HEK293 (cell line): Measurements from ENCODE around the gene BDH1.

Experiments
- GLIS2 ChIP-seq: fragments of 450-650 bp; formaldehyde crosslinking; IDR thresholded peaks from 2 replicates; pipeline ENCODE4 v1.5.1; 2016; ENCODE audit warnings: missing biosample characterization, missing genetic modification characterization
- KLF10 ChIP-seq: fragments of 450-650 bp; IDR thresholded peaks from 2 replicates; pipeline ENCODE4 v1.5.1; 2018; ENCODE audit warnings: missing biosample characterization, mild to moderate bottlenecking, missing genetic modification characterization
- RBAK ChIP-seq: fragments of 450-650 bp; formaldehyde crosslinking; IDR thresholded peaks from 2 replicates; pipeline ENCODE4 v1.5.1; 2016; ENCODE audit warnings: missing biosample characterization, missing genetic modification characterization
- SP2 ChIP-seq: fragments of 450-650 bp; formaldehyde crosslinking; IDR thresholded peaks from 2 replicates; pipeline ENCODE4 v1.5.1; 2016; ENCODE audit warnings: missing biosample characterization, missing genetic modification characterization
- ZNF114 ChIP-seq: fragments of 450-650 bp; formaldehyde crosslinking; IDR thresholded peaks from 2 replicates; pipeline ENCODE4 v1.5.0; 2017; ENCODE audit warnings: missing biosample characterization, missing genetic modification characterization
- ZNF121 ChIP-seq: fragments of 450-650 bp; formaldehyde crosslinking; IDR thresholded peaks from 2 replicates; pipeline ENCODE4 v1.5.1; 2016; ENCODE audit warnings: missing biosample characterization, missing genetic modification characterization
- ZNF302 ChIP-seq: fragments of 450-650 bp; formaldehyde crosslinking; IDR thresholded peaks from 2 replicates; pipeline ENCODE4 v1.5.1; 2016; ENCODE audit warnings: missing biosample characterization, missing genetic modification characterization, low read depth
- ZNF404 ChIP-seq: fragments of 450-650 bp; formaldehyde crosslinking; IDR thresholded peaks from 2 replicates; pipeline ENCODE4 v1.5.1; 2017; ENCODE audit warnings: missing biosample characterization, missing genetic modification characterization
- TF ChIP-seq, protein P1 (sequence below): fragments of 450-650 bp; formaldehyde crosslinking; IDR thresholded peaks from 2 replicates; pipeline ENCODE4 v1.5.1; 2016; ENCODE audit warnings: missing biosample characterization, missing genetic modification characterization
- TF ChIP-seq, protein P2 (sequence below): fragments of 450-650 bp; formaldehyde crosslinking; IDR thresholded peaks from 2 replicates; pipeline ENCODE4 v1.5.1; 2016; ENCODE audit warnings: missing biosample characterization, missing genetic modification characterization
- TF ChIP-seq, protein P3 (sequence below): fragments of 450-650 bp; formaldehyde crosslinking; IDR thresholded peaks from 2 replicates; pipeline ENCODE4 v1.5.1; 2016; ENCODE audit warnings: missing biosample characterization, missing genetic modification characterization
- TF ChIP-seq, protein P4 (sequence below): fragments of 450-650 bp; formaldehyde crosslinking; IDR thresholded peaks from 2 replicates; pipeline ENCODE4 v1.5.1; 2016; ENCODE audit warnings: missing biosample characterization, missing genetic modification characterization
- TF ChIP-seq, protein P5 (sequence below): fragments of 450-650 bp; formaldehyde crosslinking; IDR thresholded peaks from 2 replicates; pipeline ENCODE4 v1.5.1; 2017; ENCODE audit warnings: missing biosample characterization, missing genetic modification characterization
- TF ChIP-seq, protein P6 (sequence below): sonication (generic); formaldehyde crosslinking; IDR thresholded peaks from 2 replicates; pipeline ENCODE4 v1.8.1; 2022; ENCODE audit warnings: mild to moderate bottlenecking, moderate library complexity, missing genetic modification reagents

DNA sequence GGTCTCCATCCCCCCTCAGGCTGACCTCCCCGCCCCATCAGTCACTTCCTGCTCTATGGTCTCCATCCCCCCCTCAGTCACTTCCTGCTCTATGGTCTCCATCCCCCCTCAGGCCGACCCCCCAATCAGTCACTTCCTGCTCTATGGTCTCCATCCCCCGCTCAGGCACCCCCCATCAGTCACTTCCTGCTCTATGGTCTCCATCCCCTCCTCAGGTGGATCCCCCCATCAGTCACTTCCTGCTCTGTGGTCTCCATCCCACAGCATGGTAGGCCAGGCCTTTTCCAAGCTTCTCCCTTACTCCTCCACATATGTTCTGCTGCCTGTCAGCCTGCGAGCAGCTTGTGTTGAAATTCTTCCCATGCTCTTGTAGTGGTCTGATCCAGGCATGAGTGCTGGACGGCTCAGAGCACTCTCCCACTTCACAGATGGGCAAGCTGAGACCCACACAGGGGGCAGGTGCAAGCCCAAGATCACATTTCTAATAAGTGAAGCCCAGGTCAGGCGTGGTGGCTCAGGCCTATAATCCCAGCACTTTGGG lies 36.8 kb downstream of the BDH1 start:
- TF ChIP-seq KLF10 (tag by site-specific recombination) (no peak), ZNF302 (no peak), ZNF114 (tag by site-specific recombination) (no peak), ZNF404 (tag by site-specific recombination) (no peak), SP2 (tag by site-specific recombination) (no peak), RBAK (no peak), ZNF121 (tag by site-specific recombination) (no peak), GLIS2 (tag by site-specific recombination) (no peak)
- TF ChIP-seq, protein P1, sequence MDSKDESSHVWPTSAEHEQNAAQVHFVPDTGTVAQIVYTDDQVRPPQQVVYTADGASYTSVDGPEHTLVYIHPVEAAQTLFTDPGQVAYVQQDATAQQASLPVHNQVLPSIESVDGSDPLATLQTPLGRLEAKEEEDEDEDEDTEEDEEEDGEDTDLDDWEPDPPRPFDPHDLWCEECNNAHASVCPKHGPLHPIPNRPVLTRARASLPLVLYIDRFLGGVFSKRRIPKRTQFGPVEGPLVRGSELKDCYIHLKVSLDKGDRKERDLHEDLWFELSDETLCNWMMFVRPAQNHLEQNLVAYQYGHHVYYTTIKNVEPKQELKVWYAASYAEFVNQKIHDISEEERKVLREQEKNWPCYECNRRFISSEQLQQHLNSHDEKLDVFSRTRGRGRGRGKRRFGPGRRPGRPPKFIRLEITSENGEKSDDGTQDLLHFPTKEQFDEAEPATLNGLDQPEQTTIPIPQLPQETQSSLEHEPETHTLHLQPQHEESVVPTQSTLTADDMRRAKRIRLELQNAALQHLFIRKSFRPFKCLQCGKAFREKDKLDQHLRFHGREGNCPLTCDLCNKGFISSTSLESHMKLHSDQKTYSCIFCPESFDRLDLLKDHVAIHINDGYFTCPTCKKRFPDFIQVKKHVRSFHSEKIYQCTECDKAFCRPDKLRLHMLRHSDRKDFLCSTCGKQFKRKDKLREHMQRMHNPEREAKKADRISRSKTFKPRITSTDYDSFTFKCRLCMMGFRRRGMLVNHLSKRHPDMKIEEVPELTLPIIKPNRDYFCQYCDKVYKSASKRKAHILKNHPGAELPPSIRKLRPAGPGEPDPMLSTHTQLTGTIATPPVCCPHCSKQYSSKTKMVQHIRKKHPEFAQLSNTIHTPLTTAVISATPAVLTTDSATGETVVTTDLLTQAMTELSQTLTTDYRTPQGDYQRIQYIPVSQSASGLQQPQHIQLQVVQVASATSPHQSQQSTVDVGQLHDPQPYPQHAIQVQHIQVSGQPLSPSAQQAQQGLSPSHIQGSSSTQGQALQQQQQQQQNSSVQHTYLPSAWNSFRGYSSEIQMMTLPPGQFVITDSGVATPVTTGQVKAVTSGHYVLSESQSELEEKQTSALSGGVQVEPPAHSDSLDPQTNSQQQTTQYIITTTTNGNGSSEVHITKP = no peak
- TF ChIP-seq, protein P2, sequence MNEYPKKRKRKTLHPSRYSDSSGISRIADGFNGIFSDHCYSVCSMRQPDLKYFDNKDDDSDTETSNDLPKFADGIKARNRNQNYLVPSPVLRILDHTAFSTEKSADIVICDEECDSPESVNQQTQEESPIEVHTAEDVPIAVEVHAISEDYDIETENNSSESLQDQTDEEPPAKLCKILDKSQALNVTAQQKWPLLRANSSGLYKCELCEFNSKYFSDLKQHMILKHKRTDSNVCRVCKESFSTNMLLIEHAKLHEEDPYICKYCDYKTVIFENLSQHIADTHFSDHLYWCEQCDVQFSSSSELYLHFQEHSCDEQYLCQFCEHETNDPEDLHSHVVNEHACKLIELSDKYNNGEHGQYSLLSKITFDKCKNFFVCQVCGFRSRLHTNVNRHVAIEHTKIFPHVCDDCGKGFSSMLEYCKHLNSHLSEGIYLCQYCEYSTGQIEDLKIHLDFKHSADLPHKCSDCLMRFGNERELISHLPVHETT = no peak
- TF ChIP-seq, protein P3, sequence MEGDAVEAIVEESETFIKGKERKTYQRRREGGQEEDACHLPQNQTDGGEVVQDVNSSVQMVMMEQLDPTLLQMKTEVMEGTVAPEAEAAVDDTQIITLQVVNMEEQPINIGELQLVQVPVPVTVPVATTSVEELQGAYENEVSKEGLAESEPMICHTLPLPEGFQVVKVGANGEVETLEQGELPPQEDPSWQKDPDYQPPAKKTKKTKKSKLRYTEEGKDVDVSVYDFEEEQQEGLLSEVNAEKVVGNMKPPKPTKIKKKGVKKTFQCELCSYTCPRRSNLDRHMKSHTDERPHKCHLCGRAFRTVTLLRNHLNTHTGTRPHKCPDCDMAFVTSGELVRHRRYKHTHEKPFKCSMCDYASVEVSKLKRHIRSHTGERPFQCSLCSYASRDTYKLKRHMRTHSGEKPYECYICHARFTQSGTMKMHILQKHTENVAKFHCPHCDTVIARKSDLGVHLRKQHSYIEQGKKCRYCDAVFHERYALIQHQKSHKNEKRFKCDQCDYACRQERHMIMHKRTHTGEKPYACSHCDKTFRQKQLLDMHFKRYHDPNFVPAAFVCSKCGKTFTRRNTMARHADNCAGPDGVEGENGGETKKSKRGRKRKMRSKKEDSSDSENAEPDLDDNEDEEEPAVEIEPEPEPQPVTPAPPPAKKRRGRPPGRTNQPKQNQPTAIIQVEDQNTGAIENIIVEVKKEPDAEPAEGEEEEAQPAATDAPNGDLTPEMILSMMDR (tag by site-specific recombination) = no peak
- TF ChIP-seq, protein P4, sequence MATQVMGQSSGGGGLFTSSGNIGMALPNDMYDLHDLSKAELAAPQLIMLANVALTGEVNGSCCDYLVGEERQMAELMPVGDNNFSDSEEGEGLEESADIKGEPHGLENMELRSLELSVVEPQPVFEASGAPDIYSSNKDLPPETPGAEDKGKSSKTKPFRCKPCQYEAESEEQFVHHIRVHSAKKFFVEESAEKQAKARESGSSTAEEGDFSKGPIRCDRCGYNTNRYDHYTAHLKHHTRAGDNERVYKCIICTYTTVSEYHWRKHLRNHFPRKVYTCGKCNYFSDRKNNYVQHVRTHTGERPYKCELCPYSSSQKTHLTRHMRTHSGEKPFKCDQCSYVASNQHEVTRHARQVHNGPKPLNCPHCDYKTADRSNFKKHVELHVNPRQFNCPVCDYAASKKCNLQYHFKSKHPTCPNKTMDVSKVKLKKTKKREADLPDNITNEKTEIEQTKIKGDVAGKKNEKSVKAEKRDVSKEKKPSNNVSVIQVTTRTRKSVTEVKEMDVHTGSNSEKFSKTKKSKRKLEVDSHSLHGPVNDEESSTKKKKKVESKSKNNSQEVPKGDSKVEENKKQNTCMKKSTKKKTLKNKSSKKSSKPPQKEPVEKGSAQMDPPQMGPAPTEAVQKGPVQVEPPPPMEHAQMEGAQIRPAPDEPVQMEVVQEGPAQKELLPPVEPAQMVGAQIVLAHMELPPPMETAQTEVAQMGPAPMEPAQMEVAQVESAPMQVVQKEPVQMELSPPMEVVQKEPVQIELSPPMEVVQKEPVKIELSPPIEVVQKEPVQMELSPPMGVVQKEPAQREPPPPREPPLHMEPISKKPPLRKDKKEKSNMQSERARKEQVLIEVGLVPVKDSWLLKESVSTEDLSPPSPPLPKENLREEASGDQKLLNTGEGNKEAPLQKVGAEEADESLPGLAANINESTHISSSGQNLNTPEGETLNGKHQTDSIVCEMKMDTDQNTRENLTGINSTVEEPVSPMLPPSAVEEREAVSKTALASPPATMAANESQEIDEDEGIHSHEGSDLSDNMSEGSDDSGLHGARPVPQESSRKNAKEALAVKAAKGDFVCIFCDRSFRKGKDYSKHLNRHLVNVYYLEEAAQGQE (tag by site-specific recombination) = no peak
- TF ChIP-seq, protein P5, sequence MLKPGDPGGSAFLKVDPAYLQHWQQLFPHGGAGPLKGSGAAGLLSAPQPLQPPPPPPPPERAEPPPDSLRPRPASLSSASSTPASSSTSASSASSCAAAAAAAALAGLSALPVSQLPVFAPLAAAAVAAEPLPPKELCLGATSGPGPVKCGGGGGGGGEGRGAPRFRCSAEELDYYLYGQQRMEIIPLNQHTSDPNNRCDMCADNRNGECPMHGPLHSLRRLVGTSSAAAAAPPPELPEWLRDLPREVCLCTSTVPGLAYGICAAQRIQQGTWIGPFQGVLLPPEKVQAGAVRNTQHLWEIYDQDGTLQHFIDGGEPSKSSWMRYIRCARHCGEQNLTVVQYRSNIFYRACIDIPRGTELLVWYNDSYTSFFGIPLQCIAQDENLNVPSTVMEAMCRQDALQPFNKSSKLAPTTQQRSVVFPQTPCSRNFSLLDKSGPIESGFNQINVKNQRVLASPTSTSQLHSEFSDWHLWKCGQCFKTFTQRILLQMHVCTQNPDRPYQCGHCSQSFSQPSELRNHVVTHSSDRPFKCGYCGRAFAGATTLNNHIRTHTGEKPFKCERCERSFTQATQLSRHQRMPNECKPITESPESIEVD (tag by site-specific recombination) = no peak
- TF ChIP-seq, protein P6, sequence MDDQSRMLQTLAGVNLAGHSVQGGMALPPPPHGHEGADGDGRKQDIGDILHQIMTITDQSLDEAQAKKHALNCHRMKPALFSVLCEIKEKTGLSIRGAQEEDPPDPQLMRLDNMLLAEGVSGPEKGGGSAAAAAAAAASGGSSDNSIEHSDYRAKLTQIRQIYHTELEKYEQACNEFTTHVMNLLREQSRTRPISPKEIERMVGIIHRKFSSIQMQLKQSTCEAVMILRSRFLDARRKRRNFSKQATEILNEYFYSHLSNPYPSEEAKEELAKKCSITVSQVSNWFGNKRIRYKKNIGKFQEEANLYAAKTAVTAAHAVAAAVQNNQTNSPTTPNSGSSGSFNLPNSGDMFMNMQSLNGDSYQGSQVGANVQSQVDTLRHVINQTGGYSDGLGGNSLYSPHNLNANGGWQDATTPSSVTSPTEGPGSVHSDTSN (CRISPR knock-in tag) = no peak
